GM18502 (cell line): ENCODE data around the gene RPS6KB2.

ENCODE experiments used
- ATAC-seq: cut with Tn5 transposase; IDR thresholded peaks from one replicate; pipeline ENCODE4 v1.9.1; 2021; ENCODE audit warnings: mild to moderate bottlenecking; ENCODE audit not compliant: unreplicated experiment, poor library complexity

Gene RPS6KB2

GRCh38 chr11:67483831-67484665 is 55.8 kb downstream of the RPS6KB2 start:
- ATAC-seq = no peak

- ATAC-seq = no peak
Measured at GRCh38 chr11:67484847-67485311, 56.6 kb downstream of the RPS6KB2 start.
